Trophoblast cell (in vitro differentiated cells and primary cell): ENCODE data around the gene LRIT1.

ENCODE experiments used
- DNase-seq, 2 donors: peaks; one replicate each; pipeline ENCODE4 v3.0.0-alpha.2; 2016
- H2AFZ ChIP-seq: 2 replicates; pipeline ENCODE4 v1.6.1; 2013; ENCODE audit warnings: low read length, moderate library complexity, mild to moderate bottlenecking; ENCODE audit not compliant: insufficient read depth, poor library complexity
- H2AK5ac ChIP-seq: 2 replicates; pipeline ENCODE4 v1.6.1; 2013; ENCODE audit warnings: mild to moderate bottlenecking, low read length
- H2BK120ac ChIP-seq: 2 replicates; pipeline ENCODE4 v1.6.1; 2013; ENCODE audit warnings: low read length, mild to moderate bottlenecking, moderate library complexity; ENCODE audit not compliant: insufficient read depth, poor library complexity
- H2BK12ac ChIP-seq: 2 replicates; pipeline ENCODE4 v1.6.1; 2013; ENCODE audit warnings: mild to moderate bottlenecking, low read length, moderate library complexity
- H2BK5ac ChIP-seq: 2 replicates; pipeline ENCODE4 v1.6.1; 2013; ENCODE audit warnings: low read length, low read depth, moderate library complexity, mild to moderate bottlenecking; ENCODE audit not compliant: poor library complexity
- H3K14ac ChIP-seq: 2 replicates; pipeline ENCODE4 v1.6.1; 2013; ENCODE audit warnings: mild to moderate bottlenecking, low read length
- H3K18ac ChIP-seq: 2 replicates; pipeline ENCODE4 v1.6.1; 2013; ENCODE audit warnings: mild to moderate bottlenecking, low read length
- H3K23ac ChIP-seq: 2 replicates; pipeline ENCODE4 v1.6.1; 2013; ENCODE audit warnings: low read length
- H3K27ac ChIP-seq: 2 replicates; pipeline ENCODE4 v1.5.1; 2013; ENCODE audit warnings: low read depth, mild to moderate bottlenecking, inconsistent platforms, low read length, moderate library complexity
- H3K27me3 ChIP-seq: 2 replicates; pipeline ENCODE4 v1.6.1; 2013; ENCODE audit warnings: inconsistent platforms, mild to moderate bottlenecking, low read length, moderate library complexity; ENCODE audit not compliant: insufficient read depth
- H3K36me3 ChIP-seq, 2 experiments: 1 replicate in 1 of 2; 2 replicates in 1 of 2; pipeline ENCODE4 v1.6.1; 2013; ENCODE audit warnings: low read length in 2 of 2, mild to moderate bottlenecking in 2 of 2, moderate library complexity in 1 of 2; ENCODE audit not compliant: insufficient read depth in 2 of 2, control insufficient read depth in 1 of 2
- H3K4ac ChIP-seq: 2 replicates; pipeline ENCODE4 v1.6.1; 2013; ENCODE audit warnings: low read depth, mild to moderate bottlenecking, low read length, moderate library complexity
- H3K4me1 ChIP-seq, 2 experiments: 1 replicate in 1 of 2; 2 replicates in 1 of 2; pipeline ENCODE4 v1.6.1; 2013; ENCODE audit warnings: low read length in 2 of 2, mild to moderate bottlenecking in 2 of 2, moderate library complexity in 1 of 2; ENCODE audit not compliant: insufficient read depth in 2 of 2, control insufficient read depth in 1 of 2
- H3K4me2 ChIP-seq: 2 replicates; pipeline ENCODE4 v1.6.1; 2013; ENCODE audit warnings: inconsistent platforms, mild to moderate bottlenecking, low read length, moderate library complexity
- H3K4me3 ChIP-seq: 2 replicates; pipeline ENCODE4 v1.5.1; 2013; ENCODE audit warnings: mild to moderate bottlenecking, low read depth, low read length, inconsistent platforms
- H3K79me1 ChIP-seq: one replicate; pipeline ENCODE4 v1.6.1; 2013; ENCODE audit warnings: low read length
- H3K79me2 ChIP-seq: 2 replicates; pipeline ENCODE4 v1.6.1; 2013; ENCODE audit warnings: low read length, mild to moderate bottlenecking; ENCODE audit not compliant: control insufficient read depth, insufficient read depth, poor library complexity
- H3K9ac ChIP-seq: 2 replicates; pipeline ENCODE4 v1.6.1; 2013; ENCODE audit warnings: mild to moderate bottlenecking, low read length
- H3K9me3 ChIP-seq: 2 replicates; pipeline ENCODE4 v1.6.1; 2013; ENCODE audit warnings: low read depth, mild to moderate bottlenecking, control low read depth, inconsistent platforms, low read length; ENCODE audit not compliant: insufficient read depth
- H4K12ac ChIP-seq: 2 replicates; pipeline ENCODE4 v1.6.1; 2013; ENCODE audit warnings: low read depth, mild to moderate bottlenecking, low read length, moderate library complexity
- H4K8ac ChIP-seq: 2 replicates; pipeline ENCODE4 v1.6.1; 2013; ENCODE audit warnings: low read depth, mild to moderate bottlenecking, low read length, moderate library complexity
- H4K91ac ChIP-seq: one replicate; pipeline ENCODE4 v1.6.1; 2013; ENCODE audit warnings: low read depth, mild to moderate bottlenecking, low read length, moderate library complexity
- WGBS: extraction: QIAGEN DNeasy Blood & Tissue Kit; methylation state at CpG from one replicate; pipeline ENCODE4 v1.1.7; 2013; ENCODE audit warnings: missing lambda C conversion rate; ENCODE audit not compliant: insufficient read length, insufficient coverage; ENCODE audit errors: extremely low coverage; 5-methylcytosine and 5-hydroxymethylcytosine counted together

LRIT1 gene

GRCh38 chr10:84198206-84198915 is 43.0 kb downstream of the LRIT1 start:
- no peak overlapping the region for H4K91ac ChIP-seq
- no peak overlapping the region for H3K14ac ChIP-seq
- H4K12ac ChIP-seq = no peak overlapping the region
- H2BK120ac ChIP-seq = no peak overlapping the region
- H3K79me1 ChIP-seq = no peaks in the 10 kb centered on the region
- no peak overlapping the region for H3K9ac ChIP-seq
- no peaks in the 10 kb centered on the region for H3K9me3 ChIP-seq
- H2BK5ac ChIP-seq = no peak overlapping the region
- DNase-seq = no peak
- H3K79me2 ChIP-seq = no peaks in the 10 kb centered on the region
- H3K4ac ChIP-seq = no peak overlapping the region
- H3K18ac ChIP-seq = no peak overlapping the region
- H4K8ac ChIP-seq = no peak overlapping the region
- WGBS = no CpG with 5 or more reads among the region's 7 CpGs
- no peak overlapping the region for H2AFZ ChIP-seq
- H3K23ac ChIP-seq = no peak overlapping the region
- no peak overlapping the region for H2BK12ac ChIP-seq
- H3K36me3 ChIP-seq = no peaks in the 10 kb centered on the region
- no peak overlapping the region for H3K4me2 ChIP-seq
- no peak overlapping the region for H3K4me3 ChIP-seq
- no peak overlapping the region for H2AK5ac ChIP-seq
- no peak overlapping the region for H3K27ac ChIP-seq
- peaks cover 29% of the 10 kb centered on the region for H3K27me3 ChIP-seq
- peaks cover 3 to 5% of the 10 kb centered on the region in 2 experiments for H3K4me1 ChIP-seq

- no peak overlapping the region for H2BK12ac ChIP-seq
- no peak overlapping the region for H4K8ac ChIP-seq
- no peaks in the 10 kb centered on the region for H3K79me2 ChIP-seq
- H3K4me3 ChIP-seq = no peak overlapping the region
- H3K79me1 ChIP-seq = no peaks in the 10 kb centered on the region
- no peak overlapping the region for H3K9ac ChIP-seq
- H3K14ac ChIP-seq = no peak overlapping the region
- H3K4me2 ChIP-seq = no peak overlapping the region
- H2BK5ac ChIP-seq = no peak overlapping the region
- H4K91ac ChIP-seq = no peak overlapping the region
- peaks cover 33% of the 10 kb centered on the region for H3K27me3 ChIP-seq
- H3K23ac ChIP-seq = no peak overlapping the region
- peaks cover 3 to 5% of the 10 kb centered on the region in 2 experiments for H3K4me1 ChIP-seq
- no peaks in the 10 kb centered on the region for H3K9me3 ChIP-seq
- H3K27ac ChIP-seq = no peak overlapping the region
- H3K4ac ChIP-seq = no peak overlapping the region
- no peak overlapping the region for H2AK5ac ChIP-seq
- no peak for DNase-seq
- no CpG with 5 or more reads among the region's 5 CpGs for WGBS
- no peak overlapping the region for H3K18ac ChIP-seq
- no peak overlapping the region for H4K12ac ChIP-seq
- no peak overlapping the region for H2AFZ ChIP-seq
- H3K36me3 ChIP-seq = no peaks in the 10 kb centered on the region
- no peak overlapping the region for H2BK120ac ChIP-seq
These were observed 43.7 kb downstream of the LRIT1 start for GRCh38 chr10:84197643-84198042.

GRCh38 chr10:84196941-84197340 is 44.4 kb downstream of the LRIT1 start:
- WGBS = no CpG with 5 or more reads among the region's 5 CpGs
- Histone ChIP-seq H3K4ac (no peak overlapping the region), H3K79me1 (no peaks in the 10 kb centered on the region)

GRCh38 chr10:84196083-84196482 is 45.3 kb downstream of the LRIT1 start:
- H2BK12ac ChIP-seq = no peak overlapping the region
- H2AK5ac ChIP-seq = no peak overlapping the region
- H3K9ac ChIP-seq = no peak overlapping the region
- H3K27ac ChIP-seq = no peak overlapping the region
- peaks cover 3 to 5% of the 10 kb centered on the region in 2 experiments for H3K4me1 ChIP-seq
- H4K91ac ChIP-seq = no peak overlapping the region
- H3K9me3 ChIP-seq = no peaks in the 10 kb centered on the region
- DNase-seq = no peak
- no peak overlapping the region for H2BK120ac ChIP-seq
- no peak overlapping the region for H2BK5ac ChIP-seq
- H3K4ac ChIP-seq = no peak overlapping the region
- H3K18ac ChIP-seq = no peak overlapping the region
- no peaks in the 10 kb centered on the region for H3K79me1 ChIP-seq
- no peak overlapping the region for H3K14ac ChIP-seq
- H3K79me2 ChIP-seq = no peaks in the 10 kb centered on the region
- H3K27me3 ChIP-seq = peaks cover 37% of the 10 kb centered on the region
- no peak overlapping the region for H3K4me2 ChIP-seq
- no peak overlapping the region for H4K8ac ChIP-seq
- no peaks in the 10 kb centered on the region for H3K36me3 ChIP-seq
- no peak overlapping the region for H3K4me3 ChIP-seq
- no peak overlapping the region for H3K23ac ChIP-seq
- WGBS = no CpG with 5 or more reads among the region's 4 CpGs
- H4K12ac ChIP-seq = no peak overlapping the region
- no peak overlapping the region for H2AFZ ChIP-seq

More at GRCh38 chr10:84196941-84197340, 44.4 kb downstream of the LRIT1 start:
- H3K9me3 ChIP-seq = no peaks in the 10 kb centered on the region
- peaks cover 35% of the 10 kb centered on the region for H3K27me3 ChIP-seq
- H2BK5ac ChIP-seq = no peak overlapping the region
- no peak overlapping the region for H3K14ac ChIP-seq
- H2AK5ac ChIP-seq = no peak overlapping the region
- no peak overlapping the region for H3K4me3 ChIP-seq
- no peak overlapping the region for H4K8ac ChIP-seq
- H3K23ac ChIP-seq = no peak overlapping the region
- H3K9ac ChIP-seq = no peak overlapping the region
- H2BK120ac ChIP-seq = no peak overlapping the region
- no peaks in the 10 kb centered on the region for H3K79me2 ChIP-seq
- H3K4me2 ChIP-seq = no peak overlapping the region
- H4K12ac ChIP-seq = no peak overlapping the region
- H4K91ac ChIP-seq = no peak overlapping the region
- no peak overlapping the region for H2BK12ac ChIP-seq
- no peak overlapping the region for H3K27ac ChIP-seq
- no peaks in the 10 kb centered on the region for H3K36me3 ChIP-seq
- H3K4me1 ChIP-seq = peaks cover 3 to 5% of the 10 kb centered on the region in 2 experiments
- H2AFZ ChIP-seq = no peak overlapping the region
- DNase-seq = no peak
- no peak overlapping the region for H3K18ac ChIP-seq
